ENCODE results near the gene SH3D19.
"Not testable (repeated sequence)": the region's sequence is repeated elsewhere in the genome, so short reads cannot be mapped to it uniquely, and the experiment has no call there.

The SH3D19 gene

GRCh38 chr4:151259752-151260151 lies 65.7 kb downstream of the SH3D19 start:
- Histone ChIP-seq H3K27ac (ENCODE audit: insufficient read depth in 1 of 2, low read depth in 1 of 2, low read length in 2 of 2, poor library complexity in 1 of 2, severe bottlenecking in 2 of 2) (no peak overlapping the region), H3K27me3 (replicated peaks in 2 of 5; ENCODE audit: control insufficient read depth in 4 of 5, insufficient read depth in 5 of 5, low read length in 4 of 5) (no peaks in the 10 kb centered on the region), H3K9me3 (ENCODE audit: control extremely low read depth in 1 of 5, control insufficient read depth in 4 of 5, insufficient read depth in 2 of 5, low read depth in 1 of 5, low read length in 4 of 5) (peaks cover 0 to 2% (median 0%) of the 10 kb centered on the region in 5 experiments), H3K36me3 (ENCODE audit: control insufficient read depth in 4 of 4, insufficient read depth in 4 of 4, low read length in 3 of 4) (no peaks in the 10 kb centered on the region), H3K4me3 (ENCODE audit: control insufficient read depth in 1 of 7, extremely low read depth in 1 of 7, insufficient read depth in 4 of 7, low read depth in 2 of 7, low read length in 6 of 7) (no peak overlapping the region), H3K4me1 (ENCODE audit: control extremely low read depth in 1 of 4, control insufficient read depth in 4 of 4, insufficient read depth in 4 of 4, low read length in 3 of 4) (no peaks in the 10 kb centered on the region)
- POLR2A ChIA-PET, result no interaction called here
- WGBS (ENCODE audit: insufficient coverage), result 100% methylated on average over 1 of the region's 1 CpG
- no peak for DNase-seq
- CTCF ChIA-PET, result no interaction called here

- WGBS (ENCODE audit: insufficient coverage), result 89% methylated on average over 3 of the region's 4 CpGs
- no peaks in the 10 kb centered on the region for H3K4me1 ChIP-seq (ENCODE audit: control extremely low read depth in 1 of 4, control insufficient read depth in 4 of 4, insufficient read depth in 4 of 4, low read length in 3 of 4)
- H3K9me3 ChIP-seq (ENCODE audit: control extremely low read depth in 1 of 5, control insufficient read depth in 4 of 5, insufficient read depth in 2 of 5, low read depth in 1 of 5, low read length in 4 of 5), result peaks cover 0 to 2% (median 0%) of the 10 kb centered on the region in 5 experiments
- no peaks in the 10 kb centered on the region for H3K36me3 ChIP-seq (ENCODE audit: control insufficient read depth in 4 of 4, insufficient read depth in 4 of 4, low read length in 3 of 4)
- no peaks in the 10 kb centered on the region for H3K27me3 ChIP-seq (replicated peaks in 2 of 5; ENCODE audit: control insufficient read depth in 4 of 5, insufficient read depth in 5 of 5, low read length in 4 of 5)
- ChIA-PET POLR2A (no interaction called here), CTCF (no interaction called here)
- no peak overlapping the region for H3K27ac ChIP-seq (ENCODE audit: insufficient read depth in 1 of 2, low read depth in 1 of 2, low read length in 2 of 2, poor library complexity in 1 of 2, severe bottlenecking in 2 of 2)
- H3K4me3 ChIP-seq (ENCODE audit: control insufficient read depth in 1 of 7, extremely low read depth in 1 of 7, insufficient read depth in 4 of 7, low read depth in 2 of 7, low read length in 6 of 7), result no peak overlapping the region
- DNase-seq, result no peak
Observed at GRCh38 chr4:151257704-151258103, 67.7 kb downstream of the SH3D19 start.

GRCh38 chr4:151256134-151256533 lies 69.3 kb downstream of the SH3D19 start:
- ChIA-PET POLR2A (no interaction called here), CTCF (no interaction called here)
- no peak for DNase-seq
- H3K36me3 ChIP-seq (ENCODE audit: control insufficient read depth in 4 of 4, insufficient read depth in 4 of 4, low read length in 3 of 4), result no peaks in the 10 kb centered on the region
- no peaks in the 10 kb centered on the region for H3K4me1 ChIP-seq (ENCODE audit: control extremely low read depth in 1 of 4, control insufficient read depth in 4 of 4, insufficient read depth in 4 of 4, low read length in 3 of 4)
- WGBS (ENCODE audit: insufficient coverage), result 100% methylated on average over 1 of the region's 2 CpGs
- peaks cover 0 to 2% (median 0%) of the 10 kb centered on the region in 5 experiments for H3K9me3 ChIP-seq (ENCODE audit: control extremely low read depth in 1 of 5, control insufficient read depth in 4 of 5, insufficient read depth in 2 of 5, low read depth in 1 of 5, low read length in 4 of 5)
- H3K4me3 ChIP-seq (ENCODE audit: control insufficient read depth in 1 of 7, extremely low read depth in 1 of 7, insufficient read depth in 4 of 7, low read depth in 2 of 7, low read length in 6 of 7), result no peak overlapping the region
- no peak overlapping the region for H3K27ac ChIP-seq (ENCODE audit: insufficient read depth in 1 of 2, low read depth in 1 of 2, low read length in 2 of 2, poor library complexity in 1 of 2, severe bottlenecking in 2 of 2)
- H3K27me3 ChIP-seq (replicated peaks in 2 of 5; ENCODE audit: control insufficient read depth in 4 of 5, insufficient read depth in 5 of 5, low read length in 4 of 5), result no peaks in the 10 kb centered on the region

- POLR2A ChIA-PET; DNase-seq; CTCF ChIA-PET; H3K36me3 ChIP-seq (ENCODE audit: control insufficient read depth in 4 of 4, insufficient read depth in 4 of 4, low read length in 3 of 4); H3K9me3 ChIP-seq (ENCODE audit: control extremely low read depth in 1 of 5, control insufficient read depth in 4 of 5, insufficient read depth in 2 of 5, low read depth in 1 of 5, low read length in 4 of 5); H3K4me3 ChIP-seq (ENCODE audit: control insufficient read depth in 1 of 7, extremely low read depth in 1 of 7, insufficient read depth in 4 of 7, low read depth in 2 of 7, low read length in 6 of 7); H3K4me1 ChIP-seq (ENCODE audit: control extremely low read depth in 1 of 4, control insufficient read depth in 4 of 4, insufficient read depth in 4 of 4, low read length in 3 of 4); H3K27me3 ChIP-seq (replicated peaks in 2 of 5; ENCODE audit: control insufficient read depth in 4 of 5, insufficient read depth in 5 of 5, low read length in 4 of 5); H3K27ac ChIP-seq (ENCODE audit: insufficient read depth in 1 of 2, low read depth in 1 of 2, low read length in 2 of 2, poor library complexity in 1 of 2, severe bottlenecking in 2 of 2): not testable (repeated sequence)
- WGBS (ENCODE audit: insufficient coverage), result 98% methylated on average over 14 of the region's 17 CpGs
Observed at GRCh38 chr4:151255680-151256079, 69.7 kb downstream of the SH3D19 start.

- H3K9me3 ChIP-seq (ENCODE audit: control extremely low read depth in 1 of 5, control insufficient read depth in 4 of 5, insufficient read depth in 2 of 5, low read depth in 1 of 5, low read length in 4 of 5); H3K27me3 ChIP-seq (replicated peaks in 2 of 5; ENCODE audit: control insufficient read depth in 4 of 5, insufficient read depth in 5 of 5, low read length in 4 of 5); DNase-seq; H3K4me1 ChIP-seq (ENCODE audit: control extremely low read depth in 1 of 4, control insufficient read depth in 4 of 4, insufficient read depth in 4 of 4, low read length in 3 of 4); H3K27ac ChIP-seq (ENCODE audit: insufficient read depth in 1 of 2, low read depth in 1 of 2, low read length in 2 of 2, poor library complexity in 1 of 2, severe bottlenecking in 2 of 2); CTCF ChIA-PET; H3K36me3 ChIP-seq (ENCODE audit: control insufficient read depth in 4 of 4, insufficient read depth in 4 of 4, low read length in 3 of 4); H3K4me3 ChIP-seq (ENCODE audit: control insufficient read depth in 1 of 7, extremely low read depth in 1 of 7, insufficient read depth in 4 of 7, low read depth in 2 of 7, low read length in 6 of 7); POLR2A ChIA-PET: not testable (repeated sequence)
- 100% methylated on average over 1 of the region's 28 CpGs for WGBS (ENCODE audit: insufficient coverage)
Observed at GRCh38 chr4:151255226-151255625, 70.2 kb downstream of the SH3D19 start.

GRCh38 chr4:151251603-151252304 lies 73.7 kb downstream of the SH3D19 start:
- ChIA-PET POLR2A (no interaction called here), CTCF (no interaction called here)
- H3K9me3 ChIP-seq (ENCODE audit: control extremely low read depth in 1 of 5, control insufficient read depth in 4 of 5, insufficient read depth in 2 of 5, low read depth in 1 of 5, low read length in 4 of 5), result no peaks in the 10 kb centered on the region
- no peaks in the 10 kb centered on the region for H3K36me3 ChIP-seq (ENCODE audit: control insufficient read depth in 4 of 4, insufficient read depth in 4 of 4, low read length in 3 of 4)
- no peak overlapping the region for H3K27ac ChIP-seq (ENCODE audit: insufficient read depth in 1 of 2, low read depth in 1 of 2, low read length in 2 of 2, poor library complexity in 1 of 2, severe bottlenecking in 2 of 2)
- no peaks in the 10 kb centered on the region for H3K27me3 ChIP-seq (replicated peaks in 2 of 5; ENCODE audit: control insufficient read depth in 4 of 5, insufficient read depth in 5 of 5, low read length in 4 of 5)
- no peak overlapping the region for H3K4me3 ChIP-seq (ENCODE audit: control insufficient read depth in 1 of 7, extremely low read depth in 1 of 7, insufficient read depth in 4 of 7, low read depth in 2 of 7, low read length in 6 of 7)
- WGBS (ENCODE audit: insufficient coverage), result 50% methylated on average over 2 of the region's 2 CpGs
- no peaks in the 10 kb centered on the region for H3K4me1 ChIP-seq (ENCODE audit: control extremely low read depth in 1 of 4, control insufficient read depth in 4 of 4, insufficient read depth in 4 of 4, low read length in 3 of 4)
- DNase-seq, result no peak

- Histone ChIP-seq H3K27me3 (replicated peaks in 2 of 5; ENCODE audit: control insufficient read depth in 4 of 5, insufficient read depth in 5 of 5, low read length in 4 of 5) (no peaks in the 10 kb centered on the region), H3K27ac (ENCODE audit: insufficient read depth in 1 of 2, low read depth in 1 of 2, low read length in 2 of 2, poor library complexity in 1 of 2, severe bottlenecking in 2 of 2) (no peak overlapping the region), H3K36me3 (ENCODE audit: control insufficient read depth in 4 of 4, insufficient read depth in 4 of 4, low read length in 3 of 4) (no peaks in the 10 kb centered on the region), H3K4me1 (ENCODE audit: control extremely low read depth in 1 of 4, control insufficient read depth in 4 of 4, insufficient read depth in 4 of 4, low read length in 3 of 4) (no peaks in the 10 kb centered on the region), H3K4me3 (ENCODE audit: control insufficient read depth in 1 of 7, extremely low read depth in 1 of 7, insufficient read depth in 4 of 7, low read depth in 2 of 7, low read length in 6 of 7) (no peak overlapping the region), H3K9me3 (ENCODE audit: control extremely low read depth in 1 of 5, control insufficient read depth in 4 of 5, insufficient read depth in 2 of 5, low read depth in 1 of 5, low read length in 4 of 5) (no peaks in the 10 kb centered on the region)
- WGBS (ENCODE audit: insufficient coverage), result 96% methylated on average over 5 of the region's 5 CpGs
- CTCF ChIA-PET, result no interaction called here
- POLR2A ChIA-PET, result no interaction called here
- DNase-seq, result no peak
Observed at GRCh38 chr4:151250706-151251105, 74.7 kb downstream of the SH3D19 start.

Data from common myeloid progenitor, CD34-positive (primary cell).